CD4-positive, alpha-beta T cell treated with Interleukin-10 for 1 hour (primary cell): ENCODE data around the gene FAM216B.
"Not testable (repeated sequence)": the region's sequence is repeated elsewhere in the genome, so short reads cannot be mapped to it uniquely, and the experiment has no call there.

Source experiments
- DNase-seq: peaks from one replicate; pipeline ENCODE4 v3.0.0-alpha.2; 2020

The FAM216B gene

GRCh38 chr13:42788601-42789000 lies 7.2 kb downstream of the FAM216B start:
- DNase-seq, result no peak

GRCh38 chr13:42792154-42792553 lies 10.8 kb downstream of the FAM216B start:
- no peak for DNase-seq

- DNase-seq, result no peak
These were observed 13.3 kb downstream of the FAM216B start for GRCh38 chr13:42794577-42795275.

- no peak for DNase-seq
These were observed 14.3 kb downstream of the FAM216B start for GRCh38 chr13:42795666-42796065.

GRCh38 chr13:42796747-42797356 lies 15.5 kb downstream of the FAM216B start:
- DNase-seq, result no peak

GRCh38 chr13:42798118-42798517 lies 16.7 kb downstream of the FAM216B start:
- DNase-seq, result no peak

GRCh38 chr13:42800109-42800643 lies 18.8 kb downstream of the FAM216B start:
- DNase-seq, result no peak

GRCh38 chr13:42803563-42804204 lies 22.3 kb downstream of the FAM216B start:
- DNase-seq, result no peak

- DNase-seq, result no peak
These were observed 23.0 kb downstream of the FAM216B start for GRCh38 chr13:42804244-42804874.

- DNase-seq, result no peak
These were observed 25.9 kb downstream of the FAM216B start for GRCh38 chr13:42807241-42807640.

- no peak for DNase-seq
These were observed 26.5 kb downstream of the FAM216B start for GRCh38 chr13:42807866-42808265.

GRCh38 chr13:42808341-42808940 lies 27.1 kb downstream of the FAM216B start:
- DNase-seq, result no peak

GRCh38 chr13:42812316-42812715 lies 30.9 kb downstream of the FAM216B start:
- no peak for DNase-seq

GRCh38 chr13:42814868-42815267 lies 33.5 kb downstream of the FAM216B start:
- no peak for DNase-seq

GRCh38 chr13:42815681-42816080 lies 34.3 kb downstream of the FAM216B start:
- DNase-seq, result no peak

- no peak for DNase-seq
These were observed 35.2 kb downstream of the FAM216B start for GRCh38 chr13:42816538-42816937.

GRCh38 chr13:42819687-42820086 lies 38.3 kb downstream of the FAM216B start:
- DNase-seq, result not testable (repeated sequence)

GRCh38 chr13:42820451-42820850 lies 39.1 kb downstream of the FAM216B start:
- DNase-seq, result no peak

GRCh38 chr13:42821437-42821836 lies 40.1 kb downstream of the FAM216B start:
- no peak for DNase-seq

- DNase-seq, result no peak
These were observed 51.1 kb downstream of the FAM216B start for GRCh38 chr13:42832341-42833096.

- no peak for DNase-seq
These were observed 53.6 kb downstream of the FAM216B start for GRCh38 chr13:42834946-42835345.
